ENCODE measurements around the gene CCDC192.

DNA sequence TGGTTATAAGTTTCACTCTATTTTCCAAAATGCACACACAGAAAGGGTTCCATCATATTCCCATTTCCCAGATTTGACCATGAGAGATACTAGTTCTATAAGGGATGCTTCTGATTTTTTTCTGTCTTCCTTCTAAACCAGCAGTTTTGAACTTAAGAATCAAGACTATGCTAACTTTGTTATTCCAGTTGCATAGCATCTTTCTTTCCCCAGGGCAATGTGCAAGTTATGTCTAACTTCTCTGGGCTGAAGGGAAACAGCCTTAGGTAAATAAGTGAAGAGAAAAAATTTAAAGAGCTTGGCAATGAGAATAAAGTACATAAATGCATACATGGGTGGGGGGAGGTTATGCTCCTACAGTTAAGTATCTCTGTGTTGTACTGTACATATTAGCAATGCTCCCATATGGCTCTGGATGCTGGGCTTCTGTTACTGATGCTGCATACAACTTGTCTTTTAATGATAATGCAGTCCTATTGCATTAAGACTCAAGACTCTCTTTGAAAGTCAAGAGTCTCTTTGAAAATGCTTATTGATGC lies 254.6 kb downstream of the CCDC192 start:
- TF ChIP-seq, protein P1, sequence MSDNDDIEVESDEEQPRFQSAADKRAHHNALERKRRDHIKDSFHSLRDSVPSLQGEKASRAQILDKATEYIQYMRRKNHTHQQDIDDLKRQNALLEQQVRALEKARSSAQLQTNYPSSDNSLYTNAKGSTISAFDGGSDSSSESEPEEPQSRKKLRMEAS (IDR thresholded peaks at IDR 0.05; ENCODE audit: insufficient read depth, insufficient read length) = no peak
- TF ChIP-seq POLR2A (IDR thresholded peaks at IDR 0.05; ENCODE audit: low read depth, low read length) = no peak
- TF ChIP-seq, protein P2, sequence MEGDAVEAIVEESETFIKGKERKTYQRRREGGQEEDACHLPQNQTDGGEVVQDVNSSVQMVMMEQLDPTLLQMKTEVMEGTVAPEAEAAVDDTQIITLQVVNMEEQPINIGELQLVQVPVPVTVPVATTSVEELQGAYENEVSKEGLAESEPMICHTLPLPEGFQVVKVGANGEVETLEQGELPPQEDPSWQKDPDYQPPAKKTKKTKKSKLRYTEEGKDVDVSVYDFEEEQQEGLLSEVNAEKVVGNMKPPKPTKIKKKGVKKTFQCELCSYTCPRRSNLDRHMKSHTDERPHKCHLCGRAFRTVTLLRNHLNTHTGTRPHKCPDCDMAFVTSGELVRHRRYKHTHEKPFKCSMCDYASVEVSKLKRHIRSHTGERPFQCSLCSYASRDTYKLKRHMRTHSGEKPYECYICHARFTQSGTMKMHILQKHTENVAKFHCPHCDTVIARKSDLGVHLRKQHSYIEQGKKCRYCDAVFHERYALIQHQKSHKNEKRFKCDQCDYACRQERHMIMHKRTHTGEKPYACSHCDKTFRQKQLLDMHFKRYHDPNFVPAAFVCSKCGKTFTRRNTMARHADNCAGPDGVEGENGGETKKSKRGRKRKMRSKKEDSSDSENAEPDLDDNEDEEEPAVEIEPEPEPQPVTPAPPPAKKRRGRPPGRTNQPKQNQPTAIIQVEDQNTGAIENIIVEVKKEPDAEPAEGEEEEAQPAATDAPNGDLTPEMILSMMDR (IDR thresholded peaks at IDR 0.05; ENCODE audit: extremely low read depth in 1 of 2, insufficient read depth in 1 of 2, low read depth in 1 of 2, low read length in 2 of 2) = no peak

Data from endothelial cell of umbilical vein (primary cell).